HG03442 (cell line): ENCODE data around the gene BFSP1.

Experiments
- ATAC-seq: cut with Tn5 transposase; IDR thresholded peaks from one replicate; pipeline ENCODE4 v1.9.1; 2021; ENCODE audit warnings: mild to moderate bottlenecking, moderate library complexity; ENCODE audit not compliant: unreplicated experiment

The BFSP1 gene

GRCh38 chr20:17468073-17468840 is 62.9 kb downstream of the BFSP1 start:
- no peak for ATAC-seq

GRCh38 chr20:17467120-17467655 is 64.0 kb downstream of the BFSP1 start:
- ATAC-seq = no peak

DNA sequence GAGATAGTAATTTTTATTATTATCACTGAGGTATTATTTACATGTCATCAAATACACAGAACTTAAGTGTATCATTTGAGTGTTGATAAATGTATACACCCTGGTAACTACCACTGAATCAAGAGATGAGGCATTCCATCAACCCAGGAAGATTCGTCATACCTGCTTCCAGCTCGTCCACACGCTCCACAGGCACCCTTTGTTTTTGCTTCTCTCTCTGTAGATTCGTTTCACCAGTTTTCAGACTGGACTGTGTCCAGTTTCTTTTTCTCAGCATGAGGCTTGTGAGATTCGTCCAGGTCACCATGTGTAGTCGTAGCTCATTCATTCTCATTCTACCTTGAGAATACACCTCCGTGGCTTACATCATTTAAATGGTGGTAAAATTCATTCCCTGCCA is 64.5 kb downstream of the BFSP1 start:
- no peak for ATAC-seq

- ATAC-seq = no peak
Measured at GRCh38 chr20:17465236-17465635, 65.9 kb downstream of the BFSP1 start.

GRCh38 chr20:17463711-17464110 is 67.5 kb downstream of the BFSP1 start:
- ATAC-seq = no peak

DNA sequence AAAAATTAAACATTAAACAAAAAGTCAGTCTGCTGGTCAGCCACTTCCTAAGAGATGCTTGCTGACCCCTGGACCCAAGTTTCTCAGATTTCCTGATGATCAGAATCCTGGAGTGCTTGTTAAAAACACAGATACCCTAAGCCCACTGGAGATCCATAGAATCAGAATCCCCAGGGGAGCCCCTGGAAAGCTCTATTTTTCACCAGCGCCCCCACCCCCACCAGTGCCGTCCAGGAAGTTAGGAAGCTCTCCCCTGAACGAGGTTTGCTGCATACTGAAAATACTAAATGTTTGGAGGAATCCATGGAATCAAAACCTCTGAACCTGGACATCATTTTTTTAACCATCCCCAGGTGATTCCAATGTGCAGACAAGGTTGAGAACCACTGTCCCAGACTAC is 69.2 kb downstream of the BFSP1 start:
- ATAC-seq = no peak

- ATAC-seq = no peak
Measured at GRCh38 chr20:17460119-17460518, 71.1 kb downstream of the BFSP1 start.

DNA sequence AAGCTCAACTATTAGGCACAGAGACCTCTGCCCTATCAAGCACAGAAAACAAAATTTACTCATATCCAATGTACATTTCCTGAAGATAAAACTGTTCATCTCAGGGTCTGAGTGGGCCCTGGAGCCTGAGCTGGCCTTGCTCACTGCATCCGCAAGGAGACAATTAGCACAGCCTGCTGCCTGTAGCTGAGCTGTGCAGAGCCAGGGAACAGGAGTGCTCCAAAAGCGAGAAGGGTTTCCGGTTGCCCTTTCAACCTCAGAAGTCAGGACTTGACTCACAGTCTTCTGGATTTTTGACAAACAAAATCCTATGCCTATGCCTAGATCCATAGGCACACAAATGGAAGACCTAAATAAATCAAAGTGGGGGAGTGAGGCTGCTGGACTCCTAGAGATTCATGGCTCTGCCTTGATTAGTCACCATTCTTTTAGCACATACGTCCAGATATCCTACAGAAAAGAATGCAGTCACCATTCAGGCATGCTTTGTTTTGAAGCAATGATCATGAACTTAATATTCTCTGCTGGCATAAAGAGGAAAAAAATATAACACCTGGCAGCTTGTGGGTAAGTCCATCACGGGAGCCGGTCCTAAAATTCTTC is 73.5 kb downstream of the BFSP1 start:
- no peak for ATAC-seq

DNA sequence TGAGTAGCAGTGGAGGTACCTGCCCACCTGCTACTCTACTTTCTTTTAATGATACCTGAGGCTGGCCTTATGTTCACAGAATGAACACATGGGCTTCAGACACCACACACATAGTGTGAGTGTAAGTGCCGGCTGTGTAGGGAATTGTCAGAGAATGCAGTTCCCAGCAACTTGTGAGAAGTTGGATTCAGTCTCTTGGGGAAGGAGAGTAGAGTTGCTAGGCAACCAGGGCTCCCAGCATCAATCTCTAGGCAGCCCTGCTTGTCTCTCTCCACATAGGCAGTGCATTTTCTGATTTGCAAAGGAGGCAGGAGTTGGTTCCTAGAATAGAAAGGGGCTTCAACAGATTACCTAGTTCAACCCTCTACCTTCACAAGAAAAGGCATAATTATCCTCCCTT is 74.1 kb downstream of the BFSP1 start:
- no peak for ATAC-seq

DNA sequence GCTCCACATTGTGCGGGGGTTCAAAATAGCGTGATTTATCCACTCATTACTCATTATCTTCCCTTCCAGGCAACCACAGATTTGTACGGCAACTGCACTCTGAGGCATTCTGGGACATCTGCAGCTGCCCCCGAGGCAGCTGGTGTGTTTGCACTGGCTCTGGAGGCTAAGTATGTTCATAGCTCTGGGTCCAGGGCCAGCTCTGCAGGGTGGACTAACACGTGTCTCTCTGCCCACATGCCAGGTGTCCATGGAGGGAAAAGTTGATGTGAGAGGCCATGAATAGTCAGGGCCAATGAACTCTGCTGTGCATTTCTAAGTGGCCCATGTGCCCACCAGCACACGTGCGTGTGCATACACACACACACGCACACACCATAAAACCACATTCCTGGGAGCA is 74.9 kb downstream of the BFSP1 start:
- no peak for ATAC-seq

DNA sequence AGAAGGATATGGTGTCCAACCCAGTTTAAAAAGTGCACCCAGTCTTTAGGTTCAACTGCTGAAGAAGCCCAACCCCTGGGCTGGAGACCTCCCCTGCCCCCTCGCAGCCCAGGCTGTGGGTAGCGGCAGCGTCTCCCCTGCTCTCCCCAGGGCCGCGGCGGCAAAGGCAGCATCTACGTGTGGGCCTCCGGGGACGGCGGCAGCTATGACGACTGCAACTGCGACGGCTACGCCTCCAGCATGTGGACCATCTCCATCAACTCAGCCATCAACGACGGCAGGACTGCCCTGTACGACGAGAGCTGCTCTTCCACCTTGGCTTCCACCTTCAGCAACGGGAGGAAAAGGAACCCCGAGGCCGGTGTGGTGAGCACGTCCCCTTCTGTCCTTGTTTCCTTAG is 77.6 kb downstream of the BFSP1 start:
- no peak for ATAC-seq

DNA sequence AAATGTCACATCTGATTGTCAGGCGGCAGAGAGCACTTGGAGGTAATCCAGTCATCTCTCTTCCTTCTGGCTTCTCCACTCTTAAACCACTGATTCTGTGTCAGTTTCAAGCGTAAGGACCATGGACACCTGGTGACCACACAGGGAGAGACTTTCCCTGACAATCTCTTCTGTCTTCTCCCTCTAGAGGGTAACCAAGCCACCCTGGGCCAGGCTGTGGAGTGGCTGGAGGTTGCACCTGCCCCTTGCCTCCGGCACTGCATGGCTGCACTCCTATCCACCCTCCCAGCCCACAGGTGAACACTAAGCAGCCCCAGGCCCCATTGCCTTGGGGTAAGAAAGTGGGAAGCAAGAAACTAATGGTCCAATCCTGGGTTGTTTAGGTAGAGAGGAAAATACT is 78.7 kb downstream of the BFSP1 start:
- ATAC-seq = no peak

DNA sequence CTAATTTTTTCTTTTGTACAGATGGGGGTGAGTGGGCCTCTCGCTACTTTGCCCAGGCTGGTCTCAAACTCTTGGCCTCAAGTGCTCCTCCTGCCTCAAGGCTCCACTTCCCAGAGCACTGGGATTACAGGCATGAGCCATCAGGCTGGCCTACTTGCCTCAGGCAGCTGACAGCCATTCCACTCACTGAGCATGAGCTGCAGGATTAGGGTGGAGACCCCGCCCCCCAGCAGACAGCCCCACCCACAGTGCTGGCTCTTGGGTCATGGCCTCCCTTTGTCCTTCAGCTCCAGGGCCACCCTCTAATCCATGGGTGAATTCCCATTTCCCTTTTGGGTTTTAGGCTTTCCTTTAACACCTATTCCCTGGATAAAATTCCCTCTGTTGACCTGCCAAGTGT is 82.1 kb downstream of the BFSP1 start:
- ATAC-seq = no peak

DNA sequence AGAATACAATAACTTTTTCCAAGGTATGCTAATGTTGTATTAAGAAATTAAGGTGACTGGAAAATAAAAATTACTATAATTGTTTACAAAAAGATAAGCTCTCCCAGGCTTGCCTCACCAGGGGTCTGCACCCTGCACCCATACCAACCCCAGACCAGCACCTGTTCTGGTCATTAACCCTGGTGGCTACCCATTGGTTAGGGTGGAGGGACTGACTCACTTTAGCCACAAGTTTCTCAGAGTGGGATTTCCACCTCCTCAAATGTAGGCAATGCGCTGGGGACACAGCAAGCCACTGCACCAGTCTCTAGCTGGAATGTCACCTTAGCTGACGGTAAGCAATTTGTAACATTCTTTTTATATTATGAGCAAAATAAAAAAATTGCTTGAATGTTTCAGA is 83.1 kb downstream of the BFSP1 start:
- no peak for ATAC-seq

DNA sequence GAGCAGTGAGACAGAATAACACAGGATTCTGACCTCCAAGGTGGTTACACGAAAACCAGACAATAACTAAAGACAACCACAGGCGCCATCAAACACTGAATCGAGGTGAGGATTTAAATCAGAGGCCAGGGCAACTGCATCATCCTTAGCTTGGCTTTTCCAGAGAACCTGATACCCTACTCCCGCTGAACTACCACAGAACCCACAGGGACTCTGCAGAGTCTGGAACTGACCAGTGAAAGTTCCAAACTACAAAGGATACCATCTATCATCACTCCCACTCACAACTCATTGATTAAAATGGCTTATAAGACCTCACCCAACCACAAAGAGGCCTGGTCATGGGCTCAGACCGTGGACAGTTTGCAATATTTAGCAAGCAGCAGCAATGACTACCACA is 85.0 kb downstream of the BFSP1 start:
- no peak for ATAC-seq

GRCh38 chr20:17445543-17445942 is 85.6 kb downstream of the BFSP1 start:
- ATAC-seq = no peak

- ATAC-seq = no peak
Measured at GRCh38 chr20:17444091-17444490, 87.1 kb downstream of the BFSP1 start.
